Right renal cortex interstitium (tissue), 3 donors: ENCODE measurements around the gene PIWIL1. TPM values are rescaled to one million over a fixed set of nuclear protein-coding genes. Genes with fewer than 3 reads are reported as not detected.
A peak's percentile ranks its signal among the peaks of the same experiment; 100 is the strongest.

Source experiments
- DNase-seq, 3 donors: peaks; one replicate each; pipeline ENCODE4 v3.0.0-alpha.2; 2013; ENCODE audit warnings: low read depth in 3 of 3, low spot score in 2 of 3
- polyA plus RNA-seq, 3 donors: library from polyadenylated mRNA; unstranded; fragments of 120-200 nt; gene quantifications; one replicate each; pipeline ENCODE4 v1.2.1, GENCODE V29; 2013; ENCODE audit not compliant: insufficient read length in 3 of 3

The PIWIL1 gene
- polyA plus RNA-seq, 3 donors: 0.20 to 2.1 (median 0.68) TPM

DNA sequence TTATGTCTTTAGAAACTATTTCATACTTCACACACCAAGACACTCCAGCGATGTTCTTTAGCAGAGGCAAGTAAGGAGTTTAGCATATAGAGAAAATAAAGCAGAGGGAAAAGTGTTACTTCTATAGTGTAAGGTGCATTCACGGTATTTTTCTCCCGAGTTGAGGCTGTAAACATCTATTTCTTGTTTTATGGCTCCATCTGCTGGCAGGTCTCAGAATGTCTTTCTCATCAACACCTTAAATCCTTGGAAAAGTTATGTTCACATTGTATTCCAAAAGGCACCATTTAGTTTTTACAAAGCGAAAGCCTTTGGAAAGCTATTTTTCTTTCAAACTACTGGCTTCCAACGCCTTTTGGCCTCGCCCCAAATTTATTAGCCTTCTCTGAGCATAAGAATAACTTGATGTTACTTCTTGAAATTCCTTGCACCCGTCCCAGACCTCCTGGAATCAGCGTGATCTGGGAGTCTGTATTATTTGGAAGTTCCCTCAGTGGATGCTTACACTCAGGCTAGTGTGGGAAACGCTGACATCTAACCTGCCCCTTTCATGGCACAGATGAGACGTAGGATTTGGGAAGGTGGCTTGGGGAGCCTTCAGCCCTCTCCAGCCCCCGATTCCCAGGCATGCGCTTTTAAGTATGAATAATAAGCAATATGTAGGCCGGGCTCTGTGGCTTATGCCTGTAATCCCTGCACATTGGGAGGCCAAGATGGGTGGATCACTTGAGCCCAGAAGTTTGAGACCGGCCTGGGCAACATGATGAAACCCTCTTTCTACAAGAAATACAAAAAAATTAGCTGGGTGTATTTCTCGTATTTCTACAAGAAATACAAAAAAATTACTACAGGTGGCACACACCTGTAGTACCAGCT lies 1.9 kb upstream of the PIWIL1 start:
- peak; percentile 41 to 68 (median 47) for DNase-seq

DNA sequence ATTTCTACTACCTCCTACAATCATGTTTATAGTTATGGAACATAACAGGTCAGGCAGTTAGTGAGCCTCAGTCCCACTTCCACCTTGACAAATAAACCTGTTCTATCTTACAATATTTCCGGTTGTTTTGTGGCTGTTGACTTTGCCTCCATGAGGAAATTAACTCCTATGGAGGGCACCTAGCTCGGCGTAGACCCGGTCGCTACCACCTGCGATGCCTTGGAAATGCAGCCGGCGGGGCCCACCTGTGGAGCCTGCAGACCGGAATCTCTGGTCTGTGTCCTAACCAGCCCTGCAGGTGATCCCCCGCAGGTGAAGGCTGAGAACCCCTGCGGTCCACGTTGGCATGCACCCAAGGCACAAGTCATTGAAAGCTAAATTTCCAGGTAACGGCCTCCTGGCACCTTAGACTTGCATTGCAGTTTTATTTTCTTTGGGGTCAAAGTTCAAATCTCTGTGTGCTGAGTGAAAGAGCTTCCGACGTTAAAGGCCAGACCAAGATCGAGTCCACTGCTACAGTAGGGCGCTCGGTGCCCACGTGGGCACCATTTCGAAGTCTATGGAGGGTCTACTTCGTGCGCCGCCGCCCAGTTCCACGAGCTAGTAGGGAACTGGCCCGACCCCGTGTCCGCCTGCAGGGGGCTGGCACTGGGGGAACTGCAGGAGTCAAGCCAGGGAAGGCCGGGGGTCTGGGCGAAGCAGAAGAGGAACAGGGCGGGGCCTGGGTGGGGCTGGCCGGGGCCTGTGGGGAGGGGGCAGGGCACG lies 782 bp upstream of the PIWIL1 start:
- no peak for DNase-seq

DNA sequence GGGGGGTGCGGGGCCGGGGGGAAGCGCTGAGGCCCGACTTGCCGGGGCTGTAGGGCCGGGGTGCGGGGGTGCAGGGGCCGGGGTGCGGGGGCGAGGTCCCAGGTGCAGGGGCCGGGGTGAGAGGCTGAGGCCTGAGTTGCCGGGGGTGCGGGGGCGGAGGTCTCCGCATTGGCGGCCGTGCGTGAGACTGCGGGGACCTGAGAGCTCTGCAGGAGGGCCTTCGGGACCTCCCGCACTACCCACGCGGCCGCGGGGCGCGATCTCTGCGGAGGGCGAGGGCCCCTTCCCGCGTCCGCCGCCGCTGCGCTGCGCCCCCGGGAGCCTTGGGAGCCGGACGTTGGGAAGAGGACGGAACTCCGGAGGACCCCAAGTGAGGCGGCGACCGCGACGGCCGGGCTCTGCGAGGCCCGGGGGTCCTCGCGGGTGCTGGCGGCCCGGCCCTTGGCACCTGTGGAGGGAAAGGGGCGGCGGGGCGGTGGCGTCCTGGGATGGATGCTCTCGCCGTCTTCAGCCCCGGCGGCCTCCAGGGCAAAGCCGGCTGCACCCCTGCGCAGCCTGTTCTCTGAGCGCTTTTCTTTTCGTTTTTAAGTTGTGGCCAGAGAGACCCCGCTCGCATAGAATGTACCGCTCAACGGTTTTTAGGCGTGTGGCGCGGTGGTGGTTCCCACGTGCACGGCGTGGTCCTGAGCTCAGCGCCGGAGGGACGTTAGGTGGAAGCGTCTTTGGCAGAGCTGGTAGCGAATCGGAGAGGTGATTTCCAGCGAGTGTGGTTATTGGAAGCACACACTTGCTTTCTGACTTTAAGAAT lies 1.3 kb downstream of the PIWIL1 start:
- no peak for DNase-seq

GRCh38 chr12:130339951-130340350 lies 2.3 kb downstream of the PIWIL1 start:
- DNase-seq: no peak

DNA sequence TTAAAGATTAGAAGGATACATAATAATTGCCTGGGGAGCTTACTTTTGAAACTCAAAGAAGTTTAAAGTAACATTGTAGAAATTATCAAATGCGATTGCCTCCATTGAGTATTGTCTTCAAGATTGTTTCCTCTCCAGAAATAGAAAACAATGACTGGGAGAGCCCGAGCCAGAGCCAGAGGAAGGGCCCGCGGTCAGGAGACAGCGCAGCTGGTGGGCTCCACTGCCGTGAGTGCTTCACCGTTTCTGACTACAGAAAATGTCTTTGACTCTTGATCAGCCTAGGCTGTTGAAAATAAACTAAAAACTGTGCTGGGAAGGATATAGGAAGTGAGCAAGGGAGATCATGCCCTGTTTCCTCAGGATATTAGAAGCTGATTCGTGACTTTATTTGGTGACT lies 4.8 kb downstream of the PIWIL1 start:
- no peak for DNase-seq

DNA sequence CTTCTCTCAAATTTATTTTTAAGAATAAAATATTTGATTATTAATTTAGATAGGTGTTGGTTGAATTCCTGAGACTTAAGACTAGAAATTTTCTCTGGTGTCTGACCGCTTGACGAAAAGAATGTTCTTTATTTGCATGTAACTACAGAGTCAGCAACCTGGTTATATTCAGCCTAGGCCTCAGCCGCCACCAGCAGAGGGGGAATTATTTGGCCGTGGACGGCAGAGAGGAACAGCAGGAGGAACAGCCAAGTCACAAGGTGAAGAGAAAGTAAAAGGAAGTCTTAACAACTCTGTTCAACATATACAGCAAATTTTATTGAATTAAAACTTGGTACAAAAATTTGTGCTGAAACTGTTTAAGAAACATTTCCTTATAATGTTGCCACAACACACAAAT lies 5.2 kb downstream of the PIWIL1 start:
- no peak for DNase-seq

GRCh38 chr12:130344529-130344928 lies 6.8 kb downstream of the PIWIL1 start:
- DNase-seq: no peak

DNA sequence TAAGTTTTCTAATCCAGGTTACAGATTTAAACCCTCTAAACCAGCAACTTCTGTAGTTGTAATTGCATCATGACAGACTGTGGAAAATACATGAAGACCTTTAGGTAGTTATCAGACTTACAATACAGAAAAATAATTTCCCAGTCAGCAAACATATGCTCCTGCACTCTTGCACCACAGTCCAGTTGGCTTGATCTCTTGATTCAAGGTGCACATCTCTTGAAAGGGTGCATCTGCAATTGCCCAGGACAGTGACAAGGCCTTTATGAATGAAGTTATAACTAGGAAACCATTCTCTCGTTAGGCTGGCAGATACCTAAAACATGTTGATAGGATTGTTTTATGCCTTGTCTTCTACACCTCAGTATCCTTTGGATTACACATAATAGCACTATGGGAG lies 7.6 kb downstream of the PIWIL1 start:
- DNase-seq: no peak

DNA sequence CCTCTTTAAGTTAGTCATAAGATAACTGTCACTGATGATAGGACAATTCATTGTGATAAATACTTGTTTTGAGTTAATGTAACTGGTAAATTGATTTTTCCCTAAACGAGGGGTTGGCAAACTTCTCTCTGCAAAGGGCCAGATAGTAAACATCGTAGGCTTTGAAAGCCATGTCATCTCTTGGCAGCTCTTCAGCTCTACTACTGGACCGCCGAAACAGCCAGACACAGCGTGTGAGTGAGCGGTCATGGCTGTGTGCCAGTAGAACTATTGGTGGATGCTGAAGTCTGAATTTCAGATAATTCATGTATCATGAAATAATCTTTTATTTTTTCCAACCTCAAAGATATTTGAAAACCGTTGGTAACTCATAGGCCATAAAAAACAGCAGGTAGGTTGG lies 9.9 kb downstream of the PIWIL1 start:
- DNase-seq: no peak

DNA sequence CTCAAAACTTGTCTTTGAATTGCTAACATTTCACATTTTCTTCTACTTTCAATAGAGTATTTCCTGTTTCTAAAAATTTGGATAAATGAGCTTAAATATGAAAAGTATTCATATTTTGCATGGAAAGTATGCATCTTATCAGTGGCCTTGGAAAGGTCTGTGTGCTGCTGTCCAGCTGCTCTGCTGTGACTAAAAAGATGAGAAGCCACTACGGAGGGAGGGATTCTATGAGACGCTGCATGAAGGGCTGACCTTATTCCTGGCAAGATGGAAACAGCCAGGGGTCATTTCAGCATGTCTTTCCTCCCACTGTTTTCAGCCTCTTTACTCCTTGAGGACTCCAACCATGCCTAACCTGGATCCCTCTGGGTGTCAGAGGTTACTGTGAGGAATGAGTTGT lies 13.0 kb downstream of the PIWIL1 start:
- no peak for DNase-seq

DNA sequence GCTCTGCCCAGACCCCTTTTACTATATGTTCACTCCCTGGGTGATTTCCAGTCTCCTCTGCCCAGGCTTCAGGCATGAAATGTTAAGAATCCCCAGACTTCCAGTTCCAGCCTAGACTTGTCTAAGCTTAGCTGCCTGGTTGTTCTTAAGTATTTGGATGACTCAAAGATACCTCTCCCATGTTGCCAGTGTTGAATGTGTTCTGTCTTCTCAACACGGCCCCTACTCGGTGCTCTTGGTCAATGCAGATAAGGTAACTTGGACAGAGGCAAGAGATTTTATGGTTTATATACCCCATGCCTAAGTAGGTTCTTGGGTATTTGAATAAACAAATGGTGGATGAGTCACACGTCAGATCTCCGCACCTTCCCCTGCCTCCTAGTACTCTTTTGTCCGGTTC lies 13.6 kb downstream of the PIWIL1 start:
- DNase-seq: no peak

DNA sequence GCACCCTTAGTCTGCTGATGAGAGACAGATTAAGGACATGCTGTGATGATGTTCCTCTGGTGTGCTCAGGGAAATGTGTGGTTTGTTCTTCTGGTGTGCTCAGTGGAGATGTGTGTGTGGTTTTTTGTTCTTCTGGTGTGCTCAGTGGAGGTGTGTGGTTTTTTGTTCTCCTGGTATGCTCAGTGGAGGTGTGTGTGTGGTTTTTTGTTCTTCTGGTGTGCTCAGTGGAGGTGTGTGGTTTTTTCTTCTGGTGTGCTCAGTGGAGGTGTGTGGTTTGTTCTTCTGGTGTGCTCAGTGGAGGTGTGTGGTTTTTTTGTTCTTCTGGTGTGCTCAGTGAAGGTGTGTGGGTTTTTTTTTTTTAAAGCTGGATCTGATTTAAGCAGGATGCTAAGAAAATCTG lies 15.4 kb downstream of the PIWIL1 start:
- no peak for DNase-seq

- no peak for DNase-seq
These were observed 16.7 kb downstream of the PIWIL1 start for GRCh38 chr12:130354407-130354806.

DNA sequence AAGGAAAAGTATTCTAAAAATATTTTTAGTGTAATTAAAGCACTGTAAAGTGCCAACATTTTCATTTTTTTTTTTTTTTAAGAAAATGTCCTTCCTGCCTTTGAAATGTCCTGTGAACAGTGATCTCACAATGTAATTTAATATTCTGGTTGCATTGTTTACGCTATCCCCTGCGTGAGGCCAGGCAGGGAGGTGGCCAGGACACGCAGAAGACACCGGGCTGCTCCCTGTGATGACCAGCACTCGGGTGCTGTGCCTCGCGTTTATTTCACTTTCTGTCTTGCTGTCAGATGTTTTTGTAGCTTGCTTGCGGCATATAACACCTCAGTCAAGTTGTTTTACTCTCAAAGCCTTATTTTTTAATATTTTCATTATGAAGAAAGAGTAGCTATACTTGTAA lies 18.5 kb downstream of the PIWIL1 start:
- DNase-seq: no peak

- no peak for DNase-seq
These were observed 19.6 kb downstream of the PIWIL1 start for GRCh38 chr12:130357241-130357640.

GRCh38 chr12:130357729-130358330 lies 20.1 kb downstream of the PIWIL1 start:
- no peak for DNase-seq

- no peak for DNase-seq
These were observed 24.4 kb downstream of the PIWIL1 start for GRCh38 chr12:130362060-130362459.

DNA sequence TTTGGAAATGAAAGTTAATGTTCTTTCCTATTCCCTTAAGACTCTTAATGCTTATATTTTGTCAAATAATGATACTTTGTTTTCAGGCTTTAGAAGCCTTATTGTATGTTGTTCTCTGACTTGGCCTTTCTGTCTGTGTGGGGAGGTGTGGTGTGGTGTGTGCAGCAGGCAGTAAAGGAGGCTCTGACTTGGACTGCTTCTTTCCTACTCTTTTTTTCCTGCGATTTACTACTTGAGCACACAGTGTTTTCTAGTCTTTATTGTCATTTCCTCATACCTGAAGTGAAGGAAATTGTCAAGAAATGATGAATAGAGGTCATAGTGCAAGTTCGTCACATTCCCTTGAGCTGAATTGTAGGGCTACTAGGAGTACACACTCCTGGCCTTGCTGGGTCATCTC lies 26.9 kb downstream of the PIWIL1 start:
- DNase-seq: no peak

GRCh38 chr12:130366159-130366558 lies 28.5 kb downstream of the PIWIL1 start:
- DNase-seq: no peak

- no peak for DNase-seq
These were observed 29.3 kb downstream of the PIWIL1 start for GRCh38 chr12:130367003-130367402.

DNA sequence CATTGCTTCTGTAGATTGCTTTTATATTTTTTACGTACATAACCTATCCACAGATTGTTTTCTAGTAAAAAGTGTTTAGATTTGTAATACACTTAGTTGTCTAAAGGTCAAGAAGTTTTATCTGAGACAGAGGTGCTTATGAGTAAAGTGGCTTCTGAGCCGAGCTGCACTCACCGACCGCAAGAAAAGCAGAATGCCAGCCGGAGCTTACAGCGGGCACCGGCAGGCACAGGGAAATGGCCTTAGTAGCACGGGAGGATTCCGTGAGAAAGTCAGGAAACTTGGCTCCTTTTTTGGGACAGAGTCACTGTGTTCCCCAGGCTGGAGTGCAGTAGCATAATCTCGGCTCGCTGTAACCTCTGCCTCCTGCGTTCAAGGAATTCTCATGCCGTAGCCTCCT lies 29.8 kb downstream of the PIWIL1 start:
- no peak for DNase-seq
